Gastrocnemius medialis (tissue), 4 donors: Measurements from ENCODE around the gene PTX4. TPM values are rescaled to one million over a fixed set of nuclear protein-coding genes. Genes with fewer than 3 reads are reported as not detected.

Experiments used
- ATAC-seq, 2 donors: fragments of 150-250 bp; one replicate each; pipeline ENCODE4 v1.9.1; 2016
- DNase-seq, 2 donors: peaks; one replicate each; pipeline ENCODE4 v3.0.0-alpha.2; 2019
- H3K27ac ChIP-seq, 4 donors: fragments of 200-600 bp; sonication (generic); 1 replicate in 1 of 4; 2 replicates in 3 of 4; pipeline ENCODE4 v1.5.1; 2016 to 2018; ENCODE audit warnings: mild to moderate bottlenecking in 2 of 4, moderate library complexity in 1 of 4
- H3K27me3 ChIP-seq, 3 donors: fragments of 200-600 bp; sonication (generic) in 2 of 3; 1 replicate in 1 of 3; 2 replicates in 2 of 3; pipeline versions ENCODE4 v1.5.1 to v1.6.0; 2016 to 2019; ENCODE audit warnings: mild to moderate bottlenecking in 1 of 3, moderate library complexity in 1 of 3
- H3K36me3 ChIP-seq, 2 donors: fragments of 200-600 bp; sonication (generic) in 1 of 2; one replicate each; pipeline ENCODE4 v1.5.1; 2017 to 2018
- H3K4me1 ChIP-seq, 2 donors: fragments of 200-600 bp; sonication (generic) in 1 of 2; one replicate each; pipeline ENCODE4 v1.5.1; 2016 to 2017; ENCODE audit warnings: mild to moderate bottlenecking in 2 of 2
- H3K4me3 ChIP-seq, 4 donors: fragments of 200-600 bp; sonication (generic) in 3 of 4; 1 replicate in 1 of 4; 2 replicates in 3 of 4; pipeline ENCODE4 v1.5.1; 2016 to 2019; ENCODE audit warnings: mild to moderate bottlenecking in 2 of 4
- H3K9me3 ChIP-seq, 3 donors: fragments of 200-600 bp; sonication (generic) in 2 of 3; 1 replicate in 1 of 3; 2 replicates in 2 of 3; pipeline ENCODE4 v1.5.1; 2016 to 2019
- POLR2A ChIP-seq, 2 donors: fragments of 450-650 bp; IDR thresholded peaks; one replicate each; pipeline ENCODE4 v1.6.1; 2017; ENCODE audit warnings: antibody characterized with exemption in 2 of 2, mild to moderate bottlenecking in 2 of 2, moderate library complexity in 2 of 2
- in situ Hi-C, 4 donors: fragments of 200-750 bp; cut with MboI; loops; one replicate each; pipeline versions ENCODE4 v1.15.0 to v1.8.0; 2017; ENCODE audit warnings: low sequenced_read_pairs in 4 of 4
- intact Hi-C: fragments of 100-400 bp; cut with DNase I; formaldehyde crosslinking; loops from one replicate; pipeline ENCODE4 v1.15.1; 2023; ENCODE audit warnings: low total_unique reads
- total RNA-seq, 4 donors: library from RNA; depleted of rRNA; stranded (reverse); fragments of >200 nt; gene quantifications; one replicate each; pipeline versions ENCODE4 v1.1.0 to v1.2.3, GENCODE V29; 2016
- TF ChIP-seq, protein P1 (sequence below), 5 experiments: fragments of 450-650 bp in 3 of 5; fragments of 200-600 bp in 2 of 5; sonication (generic) in 2 of 5; IDR thresholded peaks in 4 of 5; conservative IDR thresholded peaks in 1 of 5; 1 replicate in 4 of 5; 2 replicates in 1 of 5; pipeline ENCODE4 v1.5.1; 2016 to 2019; ENCODE audit warnings: antibody characterized with exemption in 5 of 5, mild to moderate bottlenecking in 3 of 5, moderate library complexity in 3 of 5

The PTX4 gene
- total RNA-seq, 4 donors from 2014 or later: 0.41 TPM; not detected in 3

DNA sequence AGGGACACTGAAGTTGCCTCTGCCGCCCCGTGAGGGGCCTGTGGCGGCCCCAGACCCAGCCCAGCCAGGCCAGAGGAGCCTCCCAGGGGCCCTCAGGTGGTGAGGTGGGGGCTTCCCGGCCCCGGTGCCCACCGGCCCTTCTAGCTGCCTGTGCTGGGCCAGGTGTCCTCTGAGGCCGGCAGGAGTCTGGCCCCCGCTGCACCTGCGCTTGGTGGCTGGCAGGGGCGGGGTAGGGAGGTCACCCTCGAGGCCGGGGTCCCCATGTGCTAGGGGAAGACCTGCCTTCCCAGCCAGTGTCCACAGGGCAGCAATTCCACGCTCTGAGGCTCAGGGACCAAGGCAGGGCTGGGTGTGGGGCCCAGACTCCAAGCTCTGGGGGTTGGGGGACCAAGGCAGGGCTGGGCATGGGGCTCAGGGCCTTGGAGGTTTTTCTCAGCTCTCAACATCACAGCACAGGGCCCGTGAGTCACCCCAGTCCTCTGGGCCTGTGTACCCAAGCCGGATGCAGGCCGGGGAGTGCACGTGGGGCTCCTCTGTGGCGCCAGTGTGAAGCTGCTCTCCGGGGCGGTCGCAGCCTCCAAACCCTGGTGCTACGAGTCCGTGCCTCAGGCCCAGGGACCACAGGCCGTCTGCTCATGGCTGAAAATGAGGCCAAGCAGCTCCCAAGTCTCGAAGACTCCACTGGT is 43.1 kb downstream of the PTX4 start:
- no peak for DNase-seq
- in situ Hi-C loops (no loop called here), intact Hi-C loops (no loop called here)
- Histone ChIP-seq H3K27ac (no peak overlapping the region), H3K4me3 (no peak overlapping the region), H3K27me3 (no peaks in the 10 kb centered on the region), H3K36me3 (peaks cover 0 to 51% of the 10 kb centered on the region in 2 donors), H3K9me3 (no peaks in the 10 kb centered on the region), H3K4me1 (no peaks in the 10 kb centered on the region)
- TF ChIP-seq, protein P1, sequence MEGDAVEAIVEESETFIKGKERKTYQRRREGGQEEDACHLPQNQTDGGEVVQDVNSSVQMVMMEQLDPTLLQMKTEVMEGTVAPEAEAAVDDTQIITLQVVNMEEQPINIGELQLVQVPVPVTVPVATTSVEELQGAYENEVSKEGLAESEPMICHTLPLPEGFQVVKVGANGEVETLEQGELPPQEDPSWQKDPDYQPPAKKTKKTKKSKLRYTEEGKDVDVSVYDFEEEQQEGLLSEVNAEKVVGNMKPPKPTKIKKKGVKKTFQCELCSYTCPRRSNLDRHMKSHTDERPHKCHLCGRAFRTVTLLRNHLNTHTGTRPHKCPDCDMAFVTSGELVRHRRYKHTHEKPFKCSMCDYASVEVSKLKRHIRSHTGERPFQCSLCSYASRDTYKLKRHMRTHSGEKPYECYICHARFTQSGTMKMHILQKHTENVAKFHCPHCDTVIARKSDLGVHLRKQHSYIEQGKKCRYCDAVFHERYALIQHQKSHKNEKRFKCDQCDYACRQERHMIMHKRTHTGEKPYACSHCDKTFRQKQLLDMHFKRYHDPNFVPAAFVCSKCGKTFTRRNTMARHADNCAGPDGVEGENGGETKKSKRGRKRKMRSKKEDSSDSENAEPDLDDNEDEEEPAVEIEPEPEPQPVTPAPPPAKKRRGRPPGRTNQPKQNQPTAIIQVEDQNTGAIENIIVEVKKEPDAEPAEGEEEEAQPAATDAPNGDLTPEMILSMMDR (IDR thresholded peaks at IDR 0.05 in 4 of 5, conservative IDR thresholded peaks at IDR 0.05 in 1 of 5): no peak
- TF ChIP-seq POLR2A (IDR thresholded peaks at IDR 0.05): no peak
- ATAC-seq: no peak

DNA sequence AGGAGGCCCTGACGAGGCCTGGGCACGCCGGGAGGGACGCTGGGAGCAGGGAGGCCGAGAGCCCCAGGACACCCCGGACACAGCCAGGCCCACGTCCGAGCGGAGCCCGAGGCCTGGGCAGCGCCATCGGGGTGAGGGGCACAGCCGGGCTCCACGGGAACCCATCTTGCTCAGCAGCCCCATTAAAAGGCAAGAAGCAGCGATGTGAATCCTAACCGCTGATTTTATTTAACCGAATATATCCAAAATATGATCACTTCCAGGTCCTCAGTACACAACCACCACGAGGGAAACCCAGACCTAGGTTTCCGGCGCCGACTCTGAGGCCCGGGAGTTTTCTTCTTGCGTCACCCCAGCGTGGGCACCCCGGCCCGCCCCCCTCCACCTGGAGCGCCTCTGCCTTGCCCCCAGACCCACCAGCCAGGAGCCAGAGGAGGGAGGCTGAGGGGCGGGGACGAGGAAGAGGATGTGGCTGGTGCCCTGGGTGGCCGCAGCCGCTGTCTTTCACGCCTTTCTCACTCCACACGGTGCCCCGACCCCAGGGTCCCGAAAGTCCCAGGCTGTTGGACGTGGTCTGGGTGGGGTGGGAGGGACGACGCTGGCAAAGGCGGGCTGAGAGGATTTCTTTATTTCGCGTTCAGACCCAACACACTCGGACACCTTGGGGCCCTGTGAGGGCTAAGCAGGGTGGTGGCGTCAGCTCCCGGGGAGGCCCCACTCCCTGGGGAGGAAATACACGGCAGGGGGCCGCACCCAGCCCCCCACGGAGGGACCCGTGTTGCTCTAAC is 43.8 kb downstream of the PTX4 start:
- Histone ChIP-seq H3K36me3 (peaks cover 0 to 44% of the 10 kb centered on the region in 2 donors), H3K27ac (no peak overlapping the region), H3K4me1 (no peaks in the 10 kb centered on the region), H3K9me3 (no peaks in the 10 kb centered on the region), H3K4me3 (no peak overlapping the region), H3K27me3 (no peaks in the 10 kb centered on the region)
- in situ Hi-C loops: no loop called here
- intact Hi-C loops: no loop called here
- DNase-seq (no peak), ATAC-seq (no peak)
- TF ChIP-seq, protein P1 (IDR thresholded peaks at IDR 0.05 in 4 of 5, conservative IDR thresholded peaks at IDR 0.05 in 1 of 5): no peak
- TF ChIP-seq POLR2A (IDR thresholded peaks at IDR 0.05): no peak

DNA sequence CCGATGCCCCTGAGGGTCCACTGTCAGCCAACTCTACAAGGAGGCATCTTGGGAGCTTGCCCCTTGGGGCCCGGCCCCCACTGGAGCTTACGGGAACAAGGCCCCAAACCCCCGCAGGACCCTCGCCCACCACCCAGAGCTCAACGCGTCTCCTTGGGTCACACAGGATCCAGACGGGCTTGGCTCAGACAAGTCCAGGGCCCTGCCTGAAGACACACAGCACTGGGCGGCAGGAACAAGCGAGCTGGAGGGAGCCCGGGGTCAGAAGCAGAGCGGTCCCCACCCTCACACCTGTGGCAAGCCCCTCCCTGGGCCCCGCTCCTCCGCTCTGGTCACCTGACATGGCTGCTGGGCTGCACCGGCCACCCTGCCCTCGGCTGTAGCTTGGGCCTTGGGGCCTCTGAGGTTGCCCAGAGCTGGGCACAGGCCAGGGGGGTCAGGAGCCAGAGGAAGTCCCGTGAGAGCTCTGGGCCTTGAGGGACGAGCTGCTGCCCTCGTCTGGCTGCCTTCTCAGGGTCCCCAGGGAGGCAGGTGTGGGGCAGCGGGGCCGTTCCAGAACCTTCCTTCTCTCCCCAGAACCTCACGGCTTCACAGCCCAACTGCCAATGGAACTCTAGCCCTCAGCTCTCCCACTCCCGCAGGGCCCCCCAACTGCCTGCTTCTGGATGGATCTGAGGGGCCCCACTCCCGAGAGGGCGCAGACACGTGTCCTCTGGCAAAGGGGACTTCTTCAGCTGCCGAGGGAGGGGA is 44.6 kb downstream of the PTX4 start, which contains the start of gene CCDC154:
Gene CCDC154, minus strand, starts transcription at position 577 of the 750 bp plus-strand sequence. Its CDS starts 234 bp downstream, at position 343.
- in situ Hi-C loops: no loop called here
- no peak for ATAC-seq
- Histone ChIP-seq H3K9me3 (no peaks in the 10 kb centered on the region), H3K4me1 (no peaks in the 10 kb centered on the region), H3K36me3 (peaks cover 0 to 38% of the 10 kb centered on the region in 2 donors), H3K4me3 (no peak within 1 kb of the TSS), H3K27me3 (no peaks in the 10 kb centered on the region), H3K27ac (no peak within 1 kb of the TSS)
- no peak for DNase-seq
- no peak for TF ChIP-seq POLR2A (IDR thresholded peaks at IDR 0.05)
- TF ChIP-seq, protein P1 (IDR thresholded peaks at IDR 0.05 in 4 of 5, conservative IDR thresholded peaks at IDR 0.05 in 1 of 5): no peak
- intact Hi-C loops: no loop called here

DNA sequence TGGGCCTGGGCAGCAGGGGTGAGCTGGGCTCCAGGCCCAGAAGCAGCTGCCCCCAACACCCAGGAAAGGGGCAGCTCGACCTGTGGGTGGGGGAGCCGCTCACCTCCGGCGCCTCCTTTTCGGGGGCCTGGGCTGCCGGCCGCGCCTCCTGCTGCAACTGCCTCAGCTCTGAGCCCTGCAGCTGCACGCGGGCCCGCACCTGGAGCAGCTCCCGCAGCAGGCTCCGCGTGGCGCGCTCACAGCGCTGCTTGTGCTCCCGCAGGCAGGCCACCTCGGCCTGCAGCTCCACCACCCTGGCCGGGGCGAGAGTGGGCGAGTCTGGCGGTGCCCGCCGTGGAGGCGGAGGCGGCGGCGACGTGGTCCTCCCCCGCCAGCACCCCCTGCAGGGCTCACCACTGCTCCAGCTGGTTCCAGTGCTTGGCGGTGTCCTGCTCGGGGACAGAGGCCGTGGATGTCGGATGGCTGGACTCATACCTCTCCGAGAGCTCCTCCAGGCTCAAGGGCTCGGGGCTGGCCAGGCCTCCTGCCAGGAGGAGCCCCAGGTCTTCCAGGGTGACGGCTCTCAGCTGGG is 45.3 kb downstream of the PTX4 start:
- DNase-seq: no peak
- Histone ChIP-seq H3K9me3 (no peaks in the 10 kb centered on the region), H3K27ac (no peak overlapping the region), H3K4me3 (no peak overlapping the region), H3K4me1 (no peaks in the 10 kb centered on the region), H3K27me3 (no peaks in the 10 kb centered on the region), H3K36me3 (peaks cover 0 to 32% of the 10 kb centered on the region in 2 donors)
- no peak for TF ChIP-seq POLR2A (IDR thresholded peaks at IDR 0.05)
- TF ChIP-seq, protein P1 (IDR thresholded peaks at IDR 0.05 in 4 of 5, conservative IDR thresholded peaks at IDR 0.05 in 1 of 5): no peak
- intact Hi-C loops: no loop called here
- no peak for ATAC-seq
- in situ Hi-C loops: no loop called here
